NOMO-1 (cell line): ENCODE measurements around the gene DOCK3.
"Not testable (repeated sequence)": the region's sequence is repeated elsewhere in the genome, so short reads cannot be mapped to it uniquely, and the experiment has no call there.

ENCODE experiments used
- DNase-seq, 2 experiments: peaks; one replicate each; lab custom pipeline; 2025; ENCODE audit not compliant: unreplicated experiment in 2 of 2; lab: John Stamatoyannopoulos, UW

DOCK3 gene

DNA sequence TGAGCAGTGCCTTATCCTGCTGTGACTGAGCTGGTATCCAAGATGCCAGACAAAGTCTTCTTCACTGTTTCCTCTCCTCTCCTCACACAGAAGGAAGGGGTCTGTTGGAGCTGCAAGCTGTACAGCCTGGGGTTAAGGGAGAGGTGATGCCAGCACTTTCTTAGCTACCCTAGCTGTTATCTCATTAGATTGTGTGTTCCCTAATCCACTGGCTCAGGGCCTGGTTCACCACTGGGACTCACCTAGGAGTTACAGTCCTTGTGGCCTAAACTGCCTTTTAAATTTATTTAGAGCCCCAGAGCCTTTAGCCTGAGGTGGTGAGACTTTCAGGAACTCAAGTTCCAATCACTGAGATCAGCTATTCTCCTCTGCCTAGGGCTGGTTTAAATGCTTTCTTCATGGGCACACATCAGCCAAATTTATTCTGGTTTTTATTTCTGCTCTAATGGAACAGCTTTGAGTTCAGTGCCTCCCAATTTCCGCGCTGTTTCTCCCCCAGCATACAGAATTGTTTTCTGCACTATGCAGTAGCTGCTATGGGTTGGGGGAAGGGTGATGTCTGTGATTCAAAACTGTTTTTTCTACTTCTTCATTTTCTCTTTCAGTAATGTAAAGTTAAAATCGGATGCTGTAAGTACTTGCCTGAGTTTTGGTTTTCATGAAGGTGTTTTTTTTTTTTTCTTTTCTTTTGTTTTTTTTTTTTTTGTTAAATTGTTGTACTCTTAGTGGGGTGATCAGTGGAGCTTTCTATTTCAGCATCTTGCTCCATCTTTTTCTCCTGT is 198.8 kb downstream of the DOCK3 start:
- no peak for DNase-seq

DNA sequence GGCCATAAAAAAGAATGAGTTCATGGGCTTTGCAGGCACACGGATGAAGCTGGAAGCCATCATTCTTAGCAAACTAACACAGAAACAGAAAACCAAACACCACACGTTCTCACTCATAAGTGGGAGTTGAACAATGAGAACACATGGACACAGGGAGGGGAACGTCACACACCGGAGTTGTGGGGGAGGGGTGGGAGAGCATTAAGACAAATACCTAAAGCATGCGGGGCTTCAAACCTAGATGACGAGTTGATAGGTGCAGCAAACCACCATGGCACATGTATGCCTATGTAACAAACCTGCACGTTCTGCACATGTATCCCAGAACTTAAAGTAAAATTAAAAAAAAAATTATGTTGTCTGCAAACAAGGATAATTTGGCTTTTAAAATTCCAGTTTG is 200.1 kb downstream of the DOCK3 start:
- DNase-seq: not testable (repeated sequence)

DNA sequence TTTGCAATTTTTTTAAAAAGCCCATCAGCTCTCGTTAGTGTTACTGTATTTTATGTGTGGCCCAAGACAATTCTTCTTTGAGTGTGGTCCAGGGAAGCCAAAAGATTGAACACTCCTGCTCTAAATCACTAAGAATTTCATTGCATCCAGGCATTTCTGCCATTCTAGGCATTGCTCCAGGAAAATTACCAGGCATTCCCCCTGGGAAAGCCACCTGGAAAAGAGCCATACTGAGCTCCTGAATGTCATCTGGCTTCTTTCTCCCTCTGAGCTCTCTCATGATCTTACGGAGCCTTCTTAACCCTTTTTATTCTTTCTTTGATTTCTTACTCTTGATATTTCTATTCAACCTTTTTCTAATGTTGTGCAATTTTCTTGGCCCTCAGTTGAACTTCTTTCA is 202.2 kb downstream of the DOCK3 start:
- no peak for DNase-seq

DNA sequence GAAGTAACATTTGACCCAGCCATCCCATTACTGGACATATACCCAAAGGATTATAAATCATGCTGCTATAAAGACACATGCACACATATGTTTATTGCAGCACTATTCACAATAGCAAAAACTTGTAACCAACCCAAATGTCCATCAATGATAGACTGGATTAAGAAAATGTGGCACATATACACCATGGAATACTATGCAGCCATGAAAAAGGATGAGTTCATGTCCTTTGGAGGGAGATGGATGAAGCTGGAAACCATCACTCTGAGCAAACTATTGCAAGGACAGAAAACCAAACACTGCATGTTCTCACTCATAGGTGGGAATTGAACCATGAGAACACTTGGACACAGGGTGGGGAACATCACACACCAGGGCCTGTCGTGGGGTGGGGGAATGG is 208.0 kb downstream of the DOCK3 start:
- not testable (repeated sequence) for DNase-seq

DNA sequence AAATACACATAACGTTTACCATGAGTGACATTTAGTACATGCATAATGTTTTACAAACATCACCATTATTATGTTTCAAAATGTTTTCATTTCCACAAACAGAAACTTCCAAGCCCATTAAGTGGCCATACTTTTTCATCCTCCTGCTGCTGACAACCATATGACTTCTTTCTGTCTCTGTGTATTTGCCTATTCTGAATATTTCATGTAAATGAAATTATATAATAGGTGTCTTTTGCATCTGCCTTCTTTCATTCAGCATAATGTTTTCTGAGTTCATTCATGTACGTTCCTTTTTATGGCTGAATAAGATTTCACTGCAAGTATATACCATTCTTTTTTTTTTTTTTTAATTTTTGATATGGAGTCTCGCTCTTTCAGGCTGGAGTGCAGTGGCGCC is 209.0 kb downstream of the DOCK3 start:
- no peak for DNase-seq

DNA sequence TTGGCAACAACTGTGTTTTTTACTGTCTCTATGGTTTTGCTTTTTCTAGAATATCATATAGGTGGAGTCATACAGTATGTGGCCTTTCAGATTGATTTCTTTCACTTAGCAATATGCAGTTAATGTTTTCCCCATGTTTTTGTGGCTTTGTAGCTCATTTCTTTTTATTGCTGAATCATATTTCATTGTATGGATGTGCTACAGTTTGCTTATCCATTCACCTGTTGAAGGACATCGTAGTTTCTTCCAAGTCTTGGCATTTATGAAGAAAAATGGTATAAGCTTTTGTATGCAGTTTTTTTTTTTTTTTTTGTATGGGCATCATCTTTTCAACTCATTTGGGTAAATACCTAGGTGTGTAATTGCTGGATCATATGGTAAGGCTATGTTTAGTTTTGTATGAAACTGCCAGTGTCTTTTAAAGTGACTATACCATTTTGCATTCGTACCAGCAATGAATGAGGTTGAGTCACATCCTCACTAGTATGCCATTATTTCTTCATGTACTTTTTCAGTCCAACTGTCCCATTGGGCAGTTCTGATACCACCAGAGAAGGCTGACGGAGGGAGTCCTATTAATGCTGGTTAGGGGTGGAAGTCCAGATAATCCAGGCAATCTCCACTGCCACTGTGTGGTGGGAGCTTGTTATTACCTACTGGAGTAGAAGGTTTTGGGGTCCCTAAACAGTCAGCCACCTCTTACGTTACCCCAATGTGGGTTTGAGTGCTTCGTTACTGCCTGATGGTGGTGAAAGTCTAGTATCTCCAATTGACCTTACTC is 210.5 kb downstream of the DOCK3 start:
- DNase-seq: no peak

DNA sequence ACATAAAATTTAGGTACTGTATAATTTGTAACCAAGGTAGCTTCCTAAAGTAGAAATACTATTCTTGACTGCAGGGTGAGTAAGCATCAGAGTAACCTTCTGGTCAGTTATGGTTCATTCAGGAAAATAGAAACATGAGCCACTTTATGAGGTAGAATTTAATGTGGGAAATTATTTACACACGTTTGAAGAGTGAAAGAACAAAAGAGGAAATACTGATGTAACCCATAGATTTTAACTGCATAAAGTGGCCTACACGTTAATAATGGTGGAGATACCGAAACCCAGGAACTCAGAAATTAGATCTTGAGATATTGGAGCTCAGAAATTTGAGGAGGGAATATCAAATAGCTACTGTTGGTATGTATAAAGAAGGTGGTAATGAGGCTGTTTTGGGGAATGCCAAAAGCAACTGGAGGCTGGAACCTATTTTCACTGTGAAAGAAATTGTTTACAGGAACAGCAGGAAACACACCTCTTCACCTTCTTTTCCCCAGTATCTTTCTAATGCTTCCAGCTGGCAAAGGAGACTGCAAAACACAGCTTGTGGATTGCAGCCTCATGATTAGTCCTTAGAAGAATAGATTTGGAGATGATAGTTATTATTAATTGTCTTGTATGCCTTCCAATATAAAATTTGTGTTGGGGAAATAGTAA is 216.1 kb downstream of the DOCK3 start:
- no peak for DNase-seq

DNA sequence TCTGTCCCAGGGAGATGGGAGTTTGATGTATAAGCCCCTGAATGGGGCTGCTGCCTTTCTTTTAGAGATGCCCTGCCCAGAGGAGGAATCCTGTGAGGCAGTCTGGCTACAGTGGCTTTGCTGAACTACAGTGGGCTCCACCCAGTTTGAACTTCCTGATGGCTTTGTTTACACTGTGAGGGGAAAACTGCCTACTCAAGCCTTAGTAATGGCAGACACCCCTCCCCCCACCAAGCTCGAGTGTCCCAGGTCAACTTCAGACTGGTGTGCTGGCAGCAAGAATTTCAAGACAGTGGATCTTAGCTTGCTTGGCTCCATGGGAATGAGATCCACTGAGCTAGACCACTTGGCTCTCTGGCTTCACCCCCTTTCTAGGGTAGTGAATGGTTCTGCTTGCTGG is 226.4 kb downstream of the DOCK3 start:
- not testable (repeated sequence) for DNase-seq

DNA sequence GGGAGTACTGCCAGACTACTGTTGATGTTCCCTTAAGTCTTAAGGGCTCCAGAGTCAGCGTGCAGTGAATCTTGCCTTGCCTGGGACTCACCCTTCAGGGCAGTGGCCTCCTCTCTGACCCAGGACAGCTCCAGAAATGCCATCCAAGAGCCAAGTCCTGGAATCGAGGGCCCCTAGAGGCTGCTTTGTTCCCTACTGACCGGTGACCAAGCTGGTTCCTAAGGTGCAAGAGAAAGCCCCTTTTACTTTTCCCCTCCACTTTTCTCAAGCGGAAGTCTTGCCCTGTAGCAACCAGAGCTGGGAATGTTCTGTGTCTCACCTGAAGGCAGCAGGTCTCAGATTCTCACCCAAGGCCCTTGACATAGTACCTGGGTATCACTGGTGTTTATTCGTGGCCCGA is 238.0 kb downstream of the DOCK3 start:
- DNase-seq: no peak

DNA sequence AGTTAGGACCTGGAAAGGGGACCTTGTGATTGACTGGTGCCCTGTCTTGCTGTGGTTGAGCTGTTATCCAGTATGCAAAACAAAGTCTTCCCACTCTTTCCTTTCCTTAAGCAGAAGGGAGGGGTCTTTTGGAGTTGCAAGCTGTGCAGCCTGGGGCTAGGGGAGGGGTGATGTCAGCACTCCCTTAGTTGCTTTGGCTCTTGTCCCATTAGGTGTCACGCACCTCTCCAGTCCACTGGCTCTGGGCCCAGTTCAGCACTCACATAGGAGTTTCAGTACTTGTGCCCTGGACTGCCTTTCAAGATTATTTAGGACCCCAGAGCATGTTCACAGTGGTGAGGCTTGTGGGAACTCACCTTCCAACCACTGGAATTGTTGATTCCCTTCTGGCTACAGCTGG is 238.5 kb downstream of the DOCK3 start:
- DNase-seq: no peak

DNA sequence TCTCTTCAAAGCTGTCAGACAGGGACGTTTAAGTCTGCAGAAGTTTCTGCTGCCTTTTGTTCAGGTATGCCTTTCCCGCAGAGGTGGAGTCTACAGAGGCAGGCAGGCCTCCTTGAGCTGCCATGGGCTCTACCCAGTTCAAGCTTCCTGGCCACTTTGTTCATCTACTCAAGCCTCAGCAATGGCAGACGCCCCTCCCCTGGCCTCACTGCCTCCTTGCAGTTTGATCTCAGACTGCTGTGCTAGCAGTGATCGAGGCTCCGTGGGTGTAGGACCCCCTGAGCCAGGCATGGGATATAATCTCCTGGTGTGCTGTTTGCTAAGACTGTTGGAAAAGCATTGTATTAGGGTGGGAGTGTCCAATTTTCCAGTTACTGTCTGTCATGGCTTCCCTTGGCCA is 247.3 kb downstream of the DOCK3 start:
- DNase-seq: not testable (repeated sequence)

DNA sequence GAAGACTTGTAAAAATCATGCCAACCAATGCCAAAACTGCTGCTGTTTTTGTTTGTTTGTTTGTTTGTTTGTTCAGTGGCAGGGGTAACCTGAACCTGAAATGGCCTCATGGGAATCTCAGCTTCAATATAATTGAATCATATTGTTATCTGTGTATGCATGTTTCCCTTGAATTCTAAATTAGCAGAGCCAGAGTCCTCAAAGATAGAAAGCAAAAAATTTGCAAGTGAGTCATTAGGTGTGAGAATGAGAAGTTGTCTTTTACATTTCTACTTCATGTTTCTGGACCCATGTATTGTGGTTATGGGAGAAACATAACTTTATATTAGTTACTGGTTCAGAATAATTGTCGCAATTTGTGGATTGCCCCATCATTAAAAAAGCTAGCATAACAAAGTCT is 249.2 kb downstream of the DOCK3 start:
- DNase-seq: no peak

DNA sequence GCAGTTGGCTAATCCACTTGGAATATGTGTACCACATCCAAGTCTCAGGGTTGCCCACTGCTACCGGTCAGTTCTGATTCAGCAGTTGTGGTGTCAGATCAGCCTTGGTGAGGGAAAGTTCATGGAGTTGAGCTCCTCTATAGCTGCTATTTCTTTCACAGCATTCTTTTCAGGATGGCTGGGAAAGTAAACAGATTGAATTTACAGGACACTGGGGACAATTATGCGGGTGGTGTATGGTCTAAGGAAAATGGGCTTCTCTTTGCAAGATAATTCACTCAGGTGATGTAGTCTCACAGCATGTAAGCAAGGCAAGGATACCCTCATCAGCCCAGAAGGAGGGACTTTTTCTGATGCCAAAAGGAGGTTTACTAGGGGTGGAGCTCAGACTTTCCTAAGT is 249.9 kb downstream of the DOCK3 start:
- no peak for DNase-seq

DNA sequence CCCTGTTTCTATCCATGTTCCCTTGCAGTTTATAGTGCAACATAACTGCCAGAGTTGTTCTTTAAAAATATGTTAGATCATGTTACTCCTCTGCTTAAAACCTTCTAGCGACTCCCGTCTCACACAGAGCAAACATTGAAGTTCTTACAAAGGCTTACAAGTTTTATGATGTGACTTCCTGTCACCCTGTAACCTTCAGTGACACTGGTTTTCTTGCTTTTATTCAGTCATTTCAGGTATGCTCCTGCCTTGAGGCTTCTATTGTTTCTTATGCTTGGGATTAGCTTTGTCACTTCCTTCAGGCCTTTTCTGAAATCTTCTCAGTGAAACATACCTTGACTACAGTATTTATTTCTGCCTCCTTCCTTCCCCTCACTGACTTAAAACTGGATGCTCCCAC is 252.1 kb downstream of the DOCK3 start:
- DNase-seq: no peak

DNA sequence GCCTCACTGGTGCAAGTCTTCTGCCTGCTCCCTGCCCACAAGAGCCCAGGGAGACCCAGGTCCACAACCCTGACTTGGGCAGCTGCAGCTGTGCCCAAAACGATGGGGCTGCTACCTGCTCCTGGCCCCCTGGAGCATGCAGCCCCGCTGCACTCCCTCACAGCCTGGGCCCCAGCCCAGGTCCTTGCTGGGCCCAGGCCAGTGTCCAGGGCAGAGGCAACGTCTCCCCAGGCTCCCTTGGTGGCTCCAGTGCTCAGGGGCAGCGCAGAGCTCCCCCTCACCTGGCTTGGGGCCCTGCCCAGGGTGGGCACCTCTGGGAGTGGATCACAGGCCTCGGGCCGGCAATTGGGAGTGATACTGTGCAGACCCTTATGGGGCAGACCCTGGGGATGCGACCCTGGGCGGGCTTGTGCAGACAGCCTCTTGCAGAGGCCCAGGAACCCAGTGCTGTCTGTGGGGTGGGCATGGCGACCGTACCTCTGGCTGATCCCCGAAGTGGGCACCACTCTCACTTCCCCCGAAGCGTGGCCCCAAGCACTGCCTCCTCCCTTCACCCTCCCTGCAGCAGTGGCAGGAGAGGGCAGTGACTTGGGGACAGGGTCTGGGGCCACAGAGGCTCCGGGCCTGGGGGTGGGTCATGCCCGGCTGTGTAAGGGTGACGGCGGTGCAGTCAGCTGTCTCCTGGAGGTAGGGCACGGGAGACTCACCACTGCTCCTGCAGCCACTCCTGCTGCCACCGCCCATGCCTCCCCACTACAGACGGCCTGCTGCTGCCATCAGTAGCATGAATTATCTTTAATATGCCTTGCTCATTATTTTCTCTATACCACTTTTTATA is 255.9 kb downstream of the DOCK3 start:
- DNase-seq: no peak

DNA sequence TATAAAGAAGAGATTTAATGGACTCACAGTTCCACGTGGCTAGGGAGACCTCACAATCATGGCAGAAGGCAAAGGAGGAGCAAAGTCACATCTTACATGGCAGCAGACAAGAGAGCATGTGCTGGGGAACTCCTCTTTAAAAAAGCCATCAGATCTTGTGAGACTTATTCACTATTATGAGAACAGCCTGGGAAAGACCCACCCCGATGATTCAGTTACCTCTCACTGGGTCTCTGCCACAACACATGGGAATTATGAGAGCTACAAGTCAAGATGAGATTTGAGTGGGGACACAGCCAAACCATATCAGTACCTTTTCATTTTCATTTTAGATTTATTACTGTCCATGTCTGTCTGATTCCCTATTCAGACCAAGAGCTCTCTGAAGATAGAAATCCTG is 258.2 kb downstream of the DOCK3 start:
- not testable (repeated sequence) for DNase-seq

DNA sequence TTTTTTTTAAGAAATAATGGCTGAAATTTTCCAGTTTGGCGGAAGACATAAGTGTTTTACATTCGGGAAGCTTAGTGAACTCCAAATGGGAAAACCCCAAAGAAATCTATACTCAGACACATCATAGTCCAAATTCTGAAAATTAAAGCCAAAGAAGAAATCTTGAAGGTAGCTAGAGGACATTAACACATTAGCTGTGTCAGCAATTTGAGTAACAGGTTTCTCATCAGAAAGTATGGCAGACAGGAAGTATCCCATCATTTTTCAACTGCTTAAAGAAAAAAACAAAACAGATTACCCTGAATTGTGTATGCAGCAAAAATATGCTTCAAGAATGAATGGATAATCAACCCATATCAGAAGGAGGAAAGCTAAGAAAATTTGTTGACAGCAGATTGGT is 261.7 kb downstream of the DOCK3 start:
- no peak for DNase-seq

DNA sequence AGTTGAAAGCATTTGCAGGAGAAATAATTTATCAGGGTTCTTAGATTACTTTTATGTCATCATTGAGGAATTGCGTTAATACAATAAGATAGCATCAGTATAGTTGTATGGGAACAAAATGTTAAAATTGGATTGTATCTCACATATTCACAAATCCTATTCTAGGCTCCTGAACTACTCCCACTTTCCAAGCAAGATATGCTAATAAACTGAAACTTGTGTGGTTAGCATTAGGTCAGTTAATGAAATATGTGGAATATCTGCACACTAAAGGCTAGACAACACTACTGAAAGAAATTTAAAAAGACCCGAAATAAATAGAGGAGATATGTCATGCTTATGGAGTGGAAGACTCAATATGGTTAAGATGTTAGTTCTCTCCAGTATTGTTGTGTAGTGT is 272.7 kb downstream of the DOCK3 start:
- no peak for DNase-seq

DNA sequence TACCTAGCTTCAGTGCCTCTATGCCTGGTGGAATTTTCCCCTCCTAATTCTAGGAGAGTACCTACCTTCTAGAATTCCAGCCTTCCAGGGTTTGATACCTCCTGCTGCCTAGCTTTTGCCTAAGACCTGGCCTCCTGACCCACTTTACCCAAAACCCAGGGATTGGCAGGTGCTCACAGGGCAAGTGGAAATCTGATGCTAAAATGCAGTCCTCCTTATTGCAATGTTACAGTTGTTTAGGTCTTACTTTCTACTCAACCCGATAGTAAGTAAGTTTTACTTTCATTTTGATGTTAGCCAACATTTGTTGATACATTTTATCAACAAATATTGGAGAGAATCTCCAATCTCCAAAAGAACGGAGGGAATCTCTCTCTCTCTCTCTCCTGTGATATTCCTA is 275.9 kb downstream of the DOCK3 start:
- DNase-seq: no peak

DNA sequence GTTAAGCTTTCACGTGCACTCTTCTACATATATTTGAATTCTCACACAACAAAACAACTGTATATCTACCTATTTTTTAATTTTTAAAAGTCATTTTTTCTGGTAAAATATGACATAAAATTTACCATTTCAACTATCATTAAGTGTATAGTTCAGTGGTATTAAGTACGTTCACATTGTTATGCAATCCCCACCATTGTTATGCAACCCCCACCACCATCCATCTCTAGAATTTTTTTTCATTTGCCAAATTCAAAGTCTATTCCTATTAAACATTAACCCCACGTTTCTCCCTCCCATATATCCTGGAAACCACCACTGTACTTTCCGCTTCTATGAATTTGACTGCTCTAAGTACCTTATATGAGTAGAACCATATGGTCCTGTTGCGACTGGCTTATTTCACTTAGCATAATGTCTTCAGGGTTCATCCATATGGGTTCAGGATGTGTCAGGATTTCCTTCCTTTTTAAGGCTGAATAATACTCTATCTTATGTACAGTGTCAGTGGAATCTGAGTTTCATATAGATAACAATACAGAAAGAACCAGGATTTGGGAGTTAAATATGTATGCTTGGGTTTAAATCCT is 279.2 kb downstream of the DOCK3 start:
- DNase-seq: no peak

DNA sequence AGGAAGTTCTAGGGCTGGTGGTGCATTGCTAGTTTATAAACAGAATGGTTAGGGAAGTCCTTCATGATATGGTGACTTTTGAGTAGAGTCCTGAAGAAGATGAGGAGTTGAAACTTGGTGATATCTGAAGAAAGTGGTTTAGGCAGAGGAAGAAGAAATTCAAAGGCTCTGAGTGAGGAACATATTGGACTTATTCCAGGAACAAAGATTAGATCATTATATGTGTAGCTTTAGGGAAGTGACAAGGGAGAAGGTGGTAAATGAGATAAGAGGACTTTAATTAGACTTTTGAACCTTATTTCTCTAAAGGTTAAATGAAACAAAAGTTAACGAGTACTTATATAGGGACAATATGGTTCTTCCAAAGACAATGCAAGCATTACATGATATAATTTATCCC is 286.7 kb downstream of the DOCK3 start:
- DNase-seq: no peak
